PC-3 (cell line): ENCODE data around the gene PDIA6. TPM values are rescaled to one million over a fixed set of nuclear protein-coding genes. Genes with fewer than 3 reads are reported as not detected.

Source experiments
- ATAC-seq: fragments of 200-7000 bp; cut with Tn5 transposase; 2 replicates; pipeline ENCODE4 v1.9.1; 2020; ENCODE audit warnings: mild to moderate bottlenecking, moderate library complexity
- BruUV-seq: library from RNA; stranded (reverse); fragments of 400-500 nt; replicated peaks from 2 replicates; lab custom pipeline; 2021; lab: Mats Ljungman, UMichigan
- CTCF ChIA-PET: fragments of 300-600 bp; sonication (Branson Sonifier 250); formaldehyde crosslinking; loops from one replicate; lab custom pipeline; 2022; ENCODE audit warnings: antibody characterized with exemption; lab: Charles Lee
- POLR2A ChIA-PET: fragments of 300-600 bp; sonication (Branson Sonifier 250); formaldehyde crosslinking; loops from one replicate; lab custom pipeline; 2022; ENCODE audit warnings: antibody characterized with exemption; ENCODE audit not compliant: unreplicated experiment; lab: Charles Lee
- DNase-seq: peaks from one replicate; pipeline ENCODE4 v3.0.0-alpha.2; 2015
- H2AFZ ChIP-seq: fragments of 300-600 bp; sonication (generic); 2 replicates; pipeline ENCODE4 v1.6.0; 2016; ENCODE audit warnings: antibody characterized with exemption, low read length
- H3F3A ChIP-seq: fragments of 300-600 bp; sonication (generic); one replicate; pipeline ENCODE4 v1.6.0; 2017; ENCODE audit warnings: antibody characterized with exemption, low read length, control low read depth, mild to moderate bottlenecking; ENCODE audit not compliant: unreplicated experiment
- H3K27ac ChIP-seq: fragments of 300-600 bp; sonication (generic); 2 replicates; pipeline ENCODE4 v1.5.1; 2016; ENCODE audit warnings: mild to moderate bottlenecking, low read length
- H3K27me3 ChIP-seq: fragments of 300-600 bp; sonication (generic); 2 replicates; pipeline ENCODE4 v1.6.1; 2016; ENCODE audit warnings: low read length, mixed read lengths
- H3K36me3 ChIP-seq: fragments of 300-600 bp; sonication (generic); 2 replicates; pipeline ENCODE4 v1.6.1; 2016; ENCODE audit warnings: low read depth, mixed run types, low read length, mixed read lengths
- H3K4me1 ChIP-seq: fragments of 300-600 bp; sonication (generic); 2 replicates; pipeline ENCODE4 v1.5.1; 2016; ENCODE audit warnings: low read length; ENCODE audit not compliant: insufficient read depth
- H3K4me2 ChIP-seq: fragments of 300-600 bp; sonication (generic); 2 replicates; pipeline ENCODE4 v1.6.0; 2016; ENCODE audit warnings: low read length
- H3K4me3 ChIP-seq: fragments of 300-600 bp; sonication (generic); 2 replicates; pipeline ENCODE4 v1.5.1; 2016; ENCODE audit warnings: mild to moderate bottlenecking, low read length, mixed read lengths
- H3K79me2 ChIP-seq: fragments of 300-600 bp; sonication (generic); 2 replicates; pipeline ENCODE4 v1.6.1; 2017; ENCODE audit warnings: low read length, mixed read lengths
- H3K9ac ChIP-seq: fragments of 300-600 bp; sonication (generic); 2 replicates; pipeline ENCODE4 v1.6.0; 2016; ENCODE audit warnings: mild to moderate bottlenecking, low read length
- H3K9me2 ChIP-seq: fragments of 300-600 bp; sonication (generic); replicated peaks from 2 replicates; pipeline ENCODE4 v1.6.1; 2016; ENCODE audit warnings: mixed run types, low read length, mixed read lengths
- H3K9me3 ChIP-seq: fragments of 300-600 bp; sonication (generic); 2 replicates; pipeline ENCODE4 v1.6.1; 2016; ENCODE audit warnings: low read length, mixed read lengths
- H4K20me1 ChIP-seq: fragments of 300-600 bp; sonication (generic); 2 replicates; pipeline ENCODE4 v1.6.1; 2016; ENCODE audit warnings: low read length, mixed read lengths
- EZH2 ChIP-seq: fragments of 300-600 bp; sonication (generic); IDR thresholded peaks from one replicate; pipeline ENCODE4 v1.6.1; 2017; ENCODE audit warnings: antibody characterized with exemption, mild to moderate bottlenecking, low read length; ENCODE audit not compliant: unreplicated experiment
- EZH2phosphoT487 ChIP-seq: fragments of 300-600 bp; sonication (generic); IDR thresholded peaks from 2 replicates; pipeline ENCODE4 v1.6.1; 2018; ENCODE audit warnings: mild to moderate bottlenecking, antibody characterized with exemption, low read length, borderline replicate concordance
- intact Hi-C: fragments of 100-400 bp; cut with micrococcal nuclease; formaldehyde crosslinking; loops from 2 replicates; pipeline ENCODE4 v1.9.0; 2023
- total RNA-seq: library from RNA; depleted of rRNA; stranded (reverse); fragments of >200 nt; gene quantifications from 2 replicates; pipeline ENCODE4 v1.2.3, GENCODE V29; 2014
- TF ChIP-seq, protein P1 (sequence below): fragments of 300-600 bp; sonication (generic); conservative IDR thresholded peaks from 2 replicates; pipeline ENCODE4 v1.5.1; 2017; ENCODE audit warnings: antibody characterized with exemption, low read depth, mild to moderate bottlenecking, low read length

The PDIA6 gene
- total RNA-seq, 1 experiment from 2014 or later: 351 TPM

DNA sequence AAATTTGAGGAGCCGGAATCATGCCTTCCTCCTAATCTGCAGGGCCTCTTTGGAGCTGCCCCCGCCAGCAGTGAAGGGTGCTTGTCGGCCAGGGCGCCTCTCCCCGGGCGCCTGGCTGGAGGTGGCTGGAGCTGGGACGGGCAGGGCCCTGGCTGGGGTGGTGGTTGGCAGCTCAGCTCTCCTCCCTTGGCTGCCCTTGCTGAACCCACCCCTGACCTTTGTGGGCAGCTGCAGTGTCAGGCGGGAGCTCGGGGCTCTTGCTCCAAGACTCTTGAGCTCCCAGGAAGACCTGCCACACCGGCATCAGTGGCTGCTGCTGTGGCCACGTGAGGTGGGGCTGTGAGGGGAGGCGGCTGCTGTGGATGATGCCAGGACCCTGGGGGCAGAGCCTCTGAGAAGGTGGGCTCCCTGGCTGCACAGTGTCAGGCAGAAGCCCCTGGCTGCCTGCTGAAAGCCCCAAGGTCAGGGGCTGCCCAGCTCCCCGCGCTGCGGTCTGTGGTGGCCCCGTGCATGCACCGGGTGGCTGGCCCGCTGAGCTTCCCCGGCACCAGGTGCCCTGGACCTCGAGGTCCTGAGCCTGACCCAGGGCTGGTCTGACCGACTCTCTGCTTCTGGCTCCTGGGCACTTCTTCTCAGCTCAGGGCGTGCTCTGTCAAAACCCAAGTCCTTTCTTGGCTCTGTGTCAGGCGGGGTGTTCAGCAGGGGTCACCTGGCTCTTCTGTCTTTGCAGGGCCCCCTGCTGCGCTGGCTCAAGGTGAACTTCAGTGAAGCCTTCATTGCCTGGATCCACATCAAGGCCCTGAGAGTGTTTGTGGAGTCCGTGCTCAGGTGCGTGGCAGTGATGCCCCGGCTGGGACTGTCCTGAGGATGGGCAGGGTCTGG is 34.5 kb downstream of the PDIA6 start:
- Histone ChIP-seq H3F3A (no peaks in the 10 kb centered on the region), H4K20me1 (no peaks in the 10 kb centered on the region), H3K4me1 (peaks cover 1% of the 10 kb centered on the region; the same call in 1 of the 2 replicates), H3K9me3 (no peaks in the 10 kb centered on the region), H3K79me2 (no peaks in the 10 kb centered on the region), H3K9ac (no peak overlapping the region), H3K36me3 (peaks cover 22% of the 10 kb centered on the region), H3K27ac (no peak overlapping the region), H3K27me3 (no peaks in the 10 kb centered on the region), H3K4me3 (no peak overlapping the region), H2AFZ (no peak overlapping the region), H3K9me2 (no peaks in the 10 kb centered on the region), H3K4me2 (no peak overlapping the region)
- intact Hi-C loops: no loop called here
- CTCF ChIA-PET: no interaction called here
- POLR2A ChIA-PET: no interaction called here
- TF ChIP-seq EZH2phosphoT487: no peak
- TF ChIP-seq, protein P1, sequence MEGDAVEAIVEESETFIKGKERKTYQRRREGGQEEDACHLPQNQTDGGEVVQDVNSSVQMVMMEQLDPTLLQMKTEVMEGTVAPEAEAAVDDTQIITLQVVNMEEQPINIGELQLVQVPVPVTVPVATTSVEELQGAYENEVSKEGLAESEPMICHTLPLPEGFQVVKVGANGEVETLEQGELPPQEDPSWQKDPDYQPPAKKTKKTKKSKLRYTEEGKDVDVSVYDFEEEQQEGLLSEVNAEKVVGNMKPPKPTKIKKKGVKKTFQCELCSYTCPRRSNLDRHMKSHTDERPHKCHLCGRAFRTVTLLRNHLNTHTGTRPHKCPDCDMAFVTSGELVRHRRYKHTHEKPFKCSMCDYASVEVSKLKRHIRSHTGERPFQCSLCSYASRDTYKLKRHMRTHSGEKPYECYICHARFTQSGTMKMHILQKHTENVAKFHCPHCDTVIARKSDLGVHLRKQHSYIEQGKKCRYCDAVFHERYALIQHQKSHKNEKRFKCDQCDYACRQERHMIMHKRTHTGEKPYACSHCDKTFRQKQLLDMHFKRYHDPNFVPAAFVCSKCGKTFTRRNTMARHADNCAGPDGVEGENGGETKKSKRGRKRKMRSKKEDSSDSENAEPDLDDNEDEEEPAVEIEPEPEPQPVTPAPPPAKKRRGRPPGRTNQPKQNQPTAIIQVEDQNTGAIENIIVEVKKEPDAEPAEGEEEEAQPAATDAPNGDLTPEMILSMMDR: no peak
- TF ChIP-seq EZH2: no peak
- BruUV-seq: no TSS peak
- ATAC-seq (no peak), DNase-seq (no peak)

DNA sequence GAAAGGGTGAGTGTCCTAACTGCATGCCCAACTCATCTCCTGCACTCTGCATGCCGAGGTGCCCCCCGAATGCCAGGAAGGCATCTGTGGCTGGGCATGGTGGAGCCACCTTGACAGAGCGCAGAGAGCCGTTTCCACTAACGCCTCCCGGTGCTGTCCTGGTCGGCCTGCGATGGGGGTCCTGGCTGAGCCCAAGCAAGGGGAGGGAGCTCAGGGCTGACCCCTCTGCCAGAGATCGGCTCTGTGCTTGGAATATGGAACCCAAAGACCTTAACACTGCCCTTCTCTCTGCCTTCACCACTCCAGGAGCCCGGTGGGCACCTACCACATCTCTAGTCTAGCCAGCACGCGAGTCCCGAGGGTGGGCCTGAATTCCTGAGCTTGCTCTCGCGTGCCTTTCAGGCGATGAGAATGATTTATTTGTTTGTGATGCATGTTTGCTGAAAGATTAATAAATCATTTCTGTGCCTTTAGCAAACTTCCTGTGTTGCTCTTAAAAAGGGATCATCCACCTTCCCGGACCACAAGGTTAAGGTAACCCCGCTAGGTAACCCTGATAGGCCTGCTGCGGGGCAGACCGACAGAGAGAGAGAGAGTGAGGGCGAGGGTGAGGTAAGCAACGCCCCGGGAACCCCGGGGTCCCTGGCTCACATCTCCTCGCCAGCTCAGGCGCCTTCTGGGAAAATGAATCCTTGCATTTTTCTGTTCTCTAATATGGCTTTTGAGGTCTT is 35.3 kb downstream of the PDIA6 start:
- no peaks in the 10 kb centered on the region for H3K4me1 ChIP-seq
- no peaks in the 10 kb centered on the region for H3K79me2 ChIP-seq
- POLR2A ChIA-PET: no interaction called here
- H3K27ac ChIP-seq: no peak overlapping the region
- CTCF ChIA-PET: no interaction called here
- no peak overlapping the region for H3K4me2 ChIP-seq
- no peak overlapping the region for H2AFZ ChIP-seq
- intact Hi-C loops: no loop called here
- H3K9ac ChIP-seq: no peak overlapping the region
- no peak for TF ChIP-seq EZH2
- no peak for TF ChIP-seq EZH2phosphoT487
- TF ChIP-seq, protein P1: no peak
- H3F3A ChIP-seq: no peaks in the 10 kb centered on the region
- BruUV-seq: no TSS peak
- peaks cover 18% of the 10 kb centered on the region for H3K36me3 ChIP-seq
- H3K9me3 ChIP-seq: no peaks in the 10 kb centered on the region
- no peaks in the 10 kb centered on the region for H3K9me2 ChIP-seq
- no peak overlapping the region for H3K4me3 ChIP-seq
- H4K20me1 ChIP-seq: no peaks in the 10 kb centered on the region
- no peaks in the 10 kb centered on the region for H3K27me3 ChIP-seq
- DNase-seq (no peak), ATAC-seq (no peak; the same call in 1 of the 2 replicates)
